GM18505 (cell line): ENCODE results near the gene SEMA3C.

Experiments used
- ATAC-seq: cut with Tn5 transposase; IDR thresholded peaks from one replicate; pipeline ENCODE4 v1.9.1; 2021; ENCODE audit not compliant: unreplicated experiment
- POLR2A ChIP-seq: IDR thresholded peaks from 4 replicates; pipeline ENCODE4 v1.6.1; 2011; ENCODE audit warnings: borderline replicate concordance; ENCODE audit not compliant: insufficient read depth, insufficient read length; ENCODE audit errors: extremely low read depth

SEMA3C gene

DNA sequence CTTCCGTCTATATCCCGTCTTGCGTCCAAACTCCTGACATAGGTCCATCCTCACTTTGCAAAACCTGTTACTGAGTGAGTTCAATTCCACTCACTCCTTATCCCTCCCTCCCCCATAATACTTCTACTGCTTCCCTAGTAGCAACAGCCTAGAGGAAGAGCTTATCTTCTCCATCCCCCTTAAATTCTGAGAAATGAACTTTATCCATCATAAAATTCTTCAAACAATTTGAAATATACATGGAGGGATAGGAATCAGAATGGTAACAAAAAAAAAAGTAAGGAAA lies 27.6 kb downstream of the SEMA3C start:
- ATAC-seq, result no peak
- TF ChIP-seq POLR2A, result no peak

DNA sequence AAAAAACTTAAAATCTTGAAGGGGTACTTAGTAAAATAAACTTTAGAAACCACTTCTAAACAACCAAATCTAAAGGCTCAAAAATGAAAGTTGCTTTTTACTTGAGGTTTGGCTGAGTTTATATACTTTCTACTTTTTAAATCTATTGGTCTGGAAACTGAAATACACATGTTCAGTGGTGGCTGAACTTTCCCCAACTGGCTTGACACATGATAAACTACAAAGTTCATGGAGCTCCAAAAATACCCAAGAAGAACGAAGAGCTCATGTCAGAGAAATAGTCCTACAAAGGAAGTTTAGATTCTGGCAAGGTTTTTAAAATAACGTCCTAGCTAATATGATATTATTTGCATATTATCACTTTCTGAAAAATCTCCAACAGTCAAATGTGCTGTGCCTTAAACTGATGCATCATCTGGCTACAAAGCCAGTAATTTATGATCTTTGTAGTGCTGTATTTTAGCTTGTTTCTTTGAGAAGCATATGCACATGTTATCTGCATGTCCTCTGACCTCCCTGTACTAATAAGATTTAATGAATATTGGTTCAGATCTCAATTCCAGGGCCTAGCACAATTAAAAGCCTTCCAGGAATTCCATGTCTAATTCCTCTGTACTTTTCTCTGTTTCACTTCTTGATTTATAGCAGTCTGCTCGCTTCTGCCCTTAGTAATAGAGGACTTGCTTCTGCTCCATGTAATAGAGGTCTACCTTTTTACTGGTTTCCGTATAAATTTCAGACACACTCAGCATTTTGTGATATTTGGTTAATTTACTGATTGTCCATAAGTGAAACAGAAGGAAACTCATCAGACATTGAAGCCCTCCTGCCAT lies 28.2 kb downstream of the SEMA3C start:
- no peak for TF ChIP-seq POLR2A
- ATAC-seq, result no peak

DNA sequence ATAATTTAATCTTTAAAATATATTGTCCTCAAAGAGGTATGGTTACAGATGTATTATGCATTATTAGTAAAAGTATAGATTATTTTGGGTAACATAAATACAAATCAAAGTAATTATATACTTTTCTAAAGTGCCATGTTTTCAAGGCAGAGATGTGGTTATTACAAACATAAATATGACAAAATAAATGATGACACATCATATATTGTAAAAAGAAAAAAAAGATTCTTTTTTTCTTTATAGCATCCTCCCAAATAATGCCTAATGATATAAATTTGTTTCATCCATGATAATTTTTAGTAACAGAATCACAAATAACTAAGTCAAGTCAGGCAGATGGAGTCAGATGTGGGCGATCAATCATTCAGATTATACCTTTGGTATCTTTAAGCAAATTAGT lies 29.3 kb downstream of the SEMA3C start:
- ATAC-seq, result no peak
- no peak for TF ChIP-seq POLR2A

DNA sequence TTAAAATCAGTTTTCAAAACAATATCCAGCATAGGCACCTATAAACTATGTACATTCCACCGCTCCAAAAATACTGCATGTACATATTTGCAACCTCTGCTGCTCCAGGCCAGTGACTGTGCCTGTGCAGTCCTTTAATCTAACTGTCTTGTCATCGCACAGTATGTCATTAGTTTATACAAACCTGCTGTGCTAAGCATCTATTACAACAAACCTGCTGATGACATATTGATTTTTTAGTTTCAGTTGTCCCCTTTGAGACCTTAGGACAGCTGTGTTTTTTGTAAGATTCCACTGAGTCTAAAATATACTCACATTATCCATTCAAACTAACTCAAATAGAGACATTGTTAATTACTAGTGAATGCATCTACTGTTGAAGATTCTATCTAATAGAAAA lies 33.1 kb downstream of the SEMA3C start:
- ATAC-seq, result no peak
- no peak for TF ChIP-seq POLR2A

DNA sequence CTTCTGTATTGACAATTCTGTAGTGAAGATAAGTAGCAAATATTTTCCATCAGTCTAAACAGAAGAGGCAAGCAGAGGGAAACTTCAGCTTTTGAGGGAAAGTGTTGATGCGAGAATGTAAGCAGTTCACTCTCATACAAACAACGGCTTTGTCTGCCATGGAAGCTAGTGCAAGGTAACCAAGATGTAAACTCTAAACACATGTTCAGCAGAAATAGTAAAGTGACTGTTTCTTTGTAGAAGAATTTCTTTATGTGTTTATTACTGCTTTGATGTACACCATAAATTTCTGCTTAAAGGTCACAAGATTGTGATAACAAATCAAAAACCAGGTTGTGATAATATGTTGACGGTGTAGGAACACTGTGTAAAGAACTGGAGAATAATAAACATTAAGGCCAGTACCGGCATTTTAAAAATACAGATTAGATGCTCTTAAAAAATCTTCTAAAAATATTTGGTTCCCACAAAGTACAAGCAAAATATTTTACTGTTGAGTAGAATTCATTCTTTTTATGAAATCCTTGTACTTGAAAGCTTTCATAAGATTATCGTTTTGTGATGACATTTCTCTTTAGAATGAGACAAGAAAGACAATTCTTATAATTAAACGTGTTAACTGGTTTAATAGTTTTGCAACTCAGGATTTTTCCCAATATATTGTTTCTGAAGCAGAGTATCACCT lies 34.2 kb downstream of the SEMA3C start:
- no peak for TF ChIP-seq POLR2A
- no peak for ATAC-seq

DNA sequence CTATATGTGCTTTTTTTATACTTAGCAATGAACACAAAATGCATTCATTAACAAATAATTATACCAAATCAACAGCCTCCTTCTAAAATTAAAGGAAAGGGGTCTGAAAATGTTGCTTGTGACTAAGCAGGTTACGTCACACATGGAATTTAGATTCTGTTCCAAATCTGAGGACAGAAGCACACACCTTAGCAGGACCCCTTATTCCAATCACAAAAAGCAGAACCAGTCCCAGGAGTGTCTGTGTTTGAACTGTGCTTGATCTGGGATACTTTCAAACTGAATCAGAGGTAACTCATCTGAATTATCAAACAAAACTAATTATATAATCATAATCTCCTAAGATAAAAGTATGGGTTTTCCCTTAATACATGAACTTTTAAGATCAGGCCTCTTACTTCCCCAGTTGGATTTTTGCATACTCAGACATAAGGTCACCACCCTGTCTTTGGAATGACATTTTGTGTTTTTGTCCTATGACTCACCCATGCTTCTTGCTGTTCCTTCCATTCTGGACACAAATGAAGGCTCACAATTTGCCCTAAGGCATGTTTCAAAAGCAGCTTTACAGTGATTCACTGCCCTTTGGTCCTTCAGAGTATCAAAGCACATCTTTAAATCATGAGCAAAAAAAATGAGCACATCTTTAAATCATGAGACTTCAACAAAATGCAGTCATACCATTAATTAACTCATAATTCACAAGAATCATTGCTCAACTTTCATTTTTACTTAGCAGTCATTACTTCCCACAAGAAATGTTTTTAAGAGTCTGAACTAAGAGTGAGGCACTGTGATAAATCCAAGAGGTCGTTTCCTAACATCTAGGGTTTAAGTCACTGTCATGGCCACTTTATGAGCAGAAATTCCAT lies 35.5 kb downstream of the SEMA3C start:
- no peak for ATAC-seq
- no peak for TF ChIP-seq POLR2A

DNA sequence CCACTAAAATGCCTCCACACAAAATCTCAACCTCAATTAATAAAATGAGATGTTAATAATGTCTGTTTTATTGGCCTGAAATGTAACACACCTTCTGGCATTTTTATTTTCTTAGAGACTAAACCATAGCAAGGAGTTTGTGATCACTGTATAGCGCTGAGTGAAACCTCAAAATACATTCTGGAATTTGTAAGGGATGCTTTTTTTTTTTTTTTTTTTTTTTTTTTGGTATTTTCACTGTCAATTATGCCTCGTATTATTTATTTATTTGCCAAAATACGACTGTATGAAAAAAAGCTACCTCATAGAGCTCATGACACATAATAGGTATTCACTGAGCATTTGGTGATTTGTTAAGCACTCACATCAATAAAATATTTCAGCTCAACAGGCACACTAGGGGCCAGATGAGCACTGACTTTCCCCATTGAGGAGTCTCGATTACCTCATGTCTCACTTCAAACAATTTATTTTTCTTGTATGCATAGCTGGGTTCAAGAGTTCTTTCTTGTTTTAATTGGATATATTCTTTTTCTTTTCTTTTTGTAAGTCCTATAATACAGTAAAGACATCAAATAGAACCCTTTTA lies 36.5 kb downstream of the SEMA3C start:
- ATAC-seq, result no peak
- no peak for TF ChIP-seq POLR2A

DNA sequence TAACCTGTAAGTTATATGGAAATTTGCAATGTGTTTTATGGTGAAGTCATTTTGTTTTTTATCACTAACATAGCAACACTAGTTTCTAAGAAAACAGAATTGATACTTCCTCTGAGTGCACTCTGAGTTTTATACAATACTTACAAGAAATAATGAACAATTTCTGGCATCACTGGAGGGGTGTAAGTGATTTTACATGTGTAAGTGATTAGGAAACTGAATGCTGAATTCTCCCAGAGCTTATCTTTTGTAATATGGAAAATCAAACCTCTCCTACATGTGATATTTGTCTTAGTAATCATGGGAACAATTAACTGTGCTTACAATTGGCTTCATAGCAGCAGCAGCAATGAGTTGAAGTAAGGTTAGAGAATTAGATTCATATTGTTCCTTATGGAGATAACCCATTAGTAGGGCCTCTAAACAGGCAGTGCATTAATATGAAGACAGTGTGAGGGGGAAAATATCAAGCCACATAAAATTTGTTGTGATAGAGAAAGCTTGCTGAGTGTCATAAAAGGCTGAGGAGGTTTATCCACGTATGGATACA lies 37.4 kb downstream of the SEMA3C start:
- no peak for ATAC-seq
- no peak for TF ChIP-seq POLR2A

DNA sequence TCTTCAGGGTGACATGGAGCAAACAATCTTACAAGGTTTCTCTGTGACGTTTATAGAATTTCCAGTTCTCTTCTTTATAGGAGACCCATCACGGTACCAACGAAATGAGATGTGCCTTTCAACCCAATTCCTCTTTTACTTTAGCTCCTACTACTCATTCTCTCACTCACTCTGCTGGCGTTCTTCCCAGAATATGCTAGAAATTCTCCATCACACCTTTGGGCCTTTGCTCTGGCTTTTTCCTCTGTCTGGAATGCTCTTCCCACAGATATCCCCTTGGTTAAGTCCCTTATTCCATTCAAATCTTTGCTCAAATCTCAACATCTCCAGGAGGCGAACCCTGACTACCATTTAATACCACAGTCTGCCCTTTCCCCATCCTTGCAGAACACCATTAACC lies 39.0 kb downstream of the SEMA3C start:
- ATAC-seq, result no peak
- no peak for TF ChIP-seq POLR2A

DNA sequence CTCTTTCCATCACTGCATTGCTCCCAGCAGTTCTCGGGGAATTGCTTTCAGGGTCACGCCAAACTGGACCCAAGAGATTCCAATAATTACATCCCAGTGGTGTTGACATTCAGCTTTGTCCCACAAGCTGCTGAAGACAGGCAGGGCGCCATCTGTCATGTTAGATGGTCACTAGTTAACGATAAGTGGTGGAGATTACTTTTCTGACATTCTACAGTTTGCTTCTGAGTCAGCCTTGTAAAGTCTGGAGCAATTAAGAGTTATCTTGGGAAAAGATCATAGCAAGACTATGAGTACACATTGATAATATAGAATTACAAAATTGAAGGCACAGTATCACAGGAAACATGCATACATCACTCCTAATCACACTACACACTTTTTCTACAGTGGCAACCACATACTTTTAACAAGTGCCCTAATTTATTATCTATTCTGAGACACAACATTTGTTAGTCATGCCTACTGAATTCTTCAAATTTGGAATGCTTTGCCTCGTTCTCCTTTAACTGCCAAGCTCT lies 41.9 kb downstream of the SEMA3C start:
- TF ChIP-seq POLR2A, result no peak
- no peak for ATAC-seq

DNA sequence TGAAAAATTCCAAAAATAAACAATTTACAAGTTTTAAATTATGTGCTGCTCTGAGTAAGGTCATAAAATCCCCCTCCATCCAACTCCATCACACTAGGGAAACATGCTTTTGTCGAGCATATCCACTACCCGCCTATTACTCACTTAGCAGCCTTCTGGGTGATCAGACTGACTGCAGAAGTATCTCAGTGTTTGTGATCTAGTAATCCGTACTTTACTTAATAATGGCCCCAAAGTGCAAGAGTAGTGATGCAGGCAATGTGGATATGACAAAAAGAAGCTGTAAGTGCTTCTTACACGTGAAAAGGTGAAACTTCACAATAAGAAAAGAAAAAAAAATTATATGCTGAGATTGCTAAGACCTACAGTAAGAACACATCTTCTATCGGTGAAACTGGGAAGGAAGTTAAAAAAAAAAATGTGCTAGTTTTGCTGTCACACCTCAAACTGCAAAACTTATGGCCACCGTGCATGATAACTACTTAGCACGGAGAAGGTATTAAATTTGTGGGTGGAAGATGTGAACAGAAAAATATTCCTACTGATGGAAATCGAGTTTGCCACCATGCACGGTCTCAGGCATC lies 43.2 kb downstream of the SEMA3C start:
- no peak for ATAC-seq
- no peak for TF ChIP-seq POLR2A

DNA sequence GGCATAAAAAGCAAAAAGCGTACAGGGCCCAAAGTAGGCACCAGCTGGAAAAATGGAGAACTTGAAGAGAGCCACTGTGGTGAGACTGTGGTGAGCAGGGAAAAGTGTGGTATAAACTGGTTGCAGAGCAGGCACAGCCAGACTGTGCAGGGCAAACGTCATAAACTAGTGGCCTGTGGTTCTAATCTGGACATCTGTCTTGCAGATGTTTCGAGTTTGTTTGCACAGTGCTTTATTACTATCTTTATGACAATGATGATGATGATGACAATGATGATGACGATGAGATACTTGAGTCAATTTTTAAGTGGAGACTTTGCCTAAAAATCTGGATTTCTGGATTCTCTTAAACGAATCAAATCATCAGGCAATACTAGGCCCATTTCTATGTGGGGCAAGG lies 45.7 kb downstream of the SEMA3C start:
- ATAC-seq, result no peak
- no peak for TF ChIP-seq POLR2A
